CD4-positive, alpha-beta T cell treated with Interleukin-6 at 100 ng/mL for 8 hours (primary cell): ENCODE data around the gene PDE6D.
"Not testable (repeated sequence)": the region's sequence is repeated elsewhere in the genome, so short reads cannot be mapped to it uniquely, and the experiment has no call there.

ENCODE experiments used
- DNase-seq: peaks from one replicate; pipeline ENCODE4 v3.0.0-alpha.2; 2020; ENCODE audit warnings: mixed read lengths, low spot score

PDE6D gene

DNA sequence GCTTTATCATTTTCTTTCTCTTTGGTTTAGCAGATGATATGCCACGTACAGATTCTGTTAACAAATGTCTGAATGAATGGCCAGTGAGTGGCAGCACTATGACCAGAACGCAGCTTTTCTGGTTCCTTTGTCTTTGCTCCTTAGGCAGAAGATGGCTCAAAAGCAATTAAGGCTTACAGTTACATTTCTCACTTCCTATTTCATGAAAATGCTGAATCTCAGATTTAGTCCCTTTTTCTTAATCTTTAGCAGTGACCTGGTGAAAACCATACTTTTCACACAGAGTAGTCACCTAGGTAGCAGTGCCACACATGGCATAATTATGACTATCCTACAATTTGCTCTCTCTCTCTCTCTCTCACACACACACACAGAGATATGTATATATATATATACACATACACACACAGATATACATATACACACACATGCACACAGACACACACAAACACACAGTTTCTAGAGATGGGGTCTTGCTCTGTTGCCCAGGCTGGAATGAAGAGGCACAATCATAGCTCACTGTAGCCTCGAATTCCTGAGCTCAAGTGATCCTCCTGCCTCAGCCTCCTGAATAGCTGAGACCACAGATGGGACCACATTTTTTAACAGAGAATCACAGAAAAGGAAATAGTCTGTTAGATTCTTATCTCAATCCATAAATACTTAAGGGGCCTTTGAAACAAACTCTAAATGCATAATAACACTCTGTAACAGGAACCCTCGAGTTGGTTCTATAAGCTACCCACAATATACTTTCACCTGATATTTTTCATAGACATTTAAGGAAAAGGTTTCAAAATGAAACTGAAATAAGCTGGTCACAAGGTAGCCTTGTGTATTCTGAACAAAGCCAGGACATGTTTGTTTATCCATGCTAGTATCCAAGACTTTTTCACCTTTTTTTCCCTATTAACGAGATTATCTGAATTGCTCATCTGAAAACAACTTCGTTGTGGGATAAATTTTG lies 11.6 kb downstream of the PDE6D start:
- no peak for DNase-seq

DNA sequence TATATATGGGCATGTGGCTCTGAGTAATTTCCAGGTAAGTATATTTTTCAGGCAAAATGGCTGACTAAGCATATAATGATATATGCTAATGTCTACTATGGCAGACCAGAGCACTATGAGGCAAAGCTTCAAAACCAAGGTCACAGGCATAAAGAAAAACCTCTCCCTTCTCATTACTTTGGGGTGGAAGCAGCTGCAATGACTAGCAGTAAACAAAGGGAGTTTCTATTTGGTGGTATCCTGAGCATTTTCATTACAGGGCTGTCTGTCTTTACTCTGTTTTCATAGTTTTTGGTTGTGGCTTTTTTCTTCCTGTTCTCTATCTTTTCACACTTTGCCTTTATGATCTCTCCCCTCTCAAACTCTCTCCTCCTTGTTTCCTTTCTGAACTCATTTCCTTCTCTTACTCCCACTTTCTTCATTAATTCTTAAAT lies 15.6 kb downstream of the PDE6D start:
- no peak for DNase-seq

DNA sequence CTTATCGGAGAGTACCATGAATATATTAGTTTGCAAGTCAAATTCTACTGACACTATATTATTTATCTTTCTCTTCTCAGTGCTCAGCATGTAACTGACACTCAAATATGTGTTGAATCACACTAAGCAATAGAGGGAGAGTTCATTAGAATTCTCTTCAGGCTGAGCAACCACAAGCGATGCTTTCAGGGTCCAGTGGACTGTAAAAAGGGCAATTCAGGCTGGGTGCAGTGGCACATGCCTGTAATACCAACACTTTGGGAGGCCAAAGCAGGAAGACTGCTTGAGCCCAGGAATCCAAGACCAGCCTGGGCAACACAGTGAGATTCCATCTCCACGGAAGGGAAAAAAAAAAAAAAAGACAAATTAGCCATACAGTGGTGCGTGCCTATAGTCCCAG lies 16.3 kb downstream of the PDE6D start:
- no peak for DNase-seq

DNA sequence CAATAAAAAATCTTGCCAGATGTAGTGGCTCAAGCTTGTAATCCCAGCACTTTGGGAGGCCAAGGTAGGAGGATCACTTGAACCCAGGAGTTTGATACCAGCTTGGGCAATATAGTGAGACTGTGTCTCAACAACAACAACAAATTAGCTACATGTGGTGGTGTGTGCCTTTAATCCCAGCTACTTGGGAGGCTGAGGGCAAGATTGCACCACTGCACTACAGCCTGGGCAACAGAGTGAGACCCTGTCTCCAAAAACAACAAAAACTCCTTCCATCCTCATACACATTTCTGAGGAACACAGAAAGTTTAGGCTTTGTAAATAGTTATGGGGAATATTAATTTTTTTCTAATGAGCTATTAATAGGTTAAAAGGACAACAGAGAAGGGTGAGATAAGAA lies 17.0 kb downstream of the PDE6D start:
- DNase-seq: no peak

DNA sequence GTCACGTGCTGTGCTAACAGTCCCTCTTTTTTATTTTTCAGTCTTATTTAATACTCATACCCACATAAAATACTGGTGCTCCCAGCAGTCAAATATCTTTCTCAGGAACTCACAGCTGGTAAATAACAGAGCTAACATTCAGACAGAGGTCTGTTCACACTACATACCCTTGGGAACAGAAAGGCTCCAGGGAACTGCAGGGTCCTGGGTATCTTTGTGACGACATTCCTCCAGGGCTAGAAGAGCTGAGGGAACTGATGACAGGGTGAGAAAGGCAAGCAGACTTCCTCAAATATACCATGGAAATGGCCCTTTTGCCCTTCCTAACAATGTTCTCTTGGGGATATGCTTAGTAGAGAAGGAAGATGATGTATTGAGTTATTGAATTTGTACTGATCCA lies 19.3 kb downstream of the PDE6D start:
- DNase-seq: no peak

DNA sequence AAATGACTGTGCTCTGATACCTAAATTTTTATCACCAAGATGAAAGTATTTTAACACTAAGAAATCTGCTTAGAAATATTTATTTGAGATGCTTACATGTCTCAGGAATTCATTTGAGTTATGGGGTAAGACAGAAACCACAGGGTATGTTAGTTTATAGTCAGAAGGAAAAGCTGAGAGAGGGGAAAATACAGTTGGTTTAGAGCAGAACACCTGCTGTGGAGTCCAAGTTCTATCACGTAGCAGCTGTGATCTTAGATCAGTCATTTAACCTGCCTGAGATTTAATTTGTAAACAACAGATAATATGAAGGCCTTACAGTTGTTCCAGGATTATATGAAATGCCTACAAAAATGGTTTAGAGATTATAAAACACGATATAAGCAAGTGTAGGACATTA lies 29.0 kb downstream of the PDE6D start:
- no peak for DNase-seq

DNA sequence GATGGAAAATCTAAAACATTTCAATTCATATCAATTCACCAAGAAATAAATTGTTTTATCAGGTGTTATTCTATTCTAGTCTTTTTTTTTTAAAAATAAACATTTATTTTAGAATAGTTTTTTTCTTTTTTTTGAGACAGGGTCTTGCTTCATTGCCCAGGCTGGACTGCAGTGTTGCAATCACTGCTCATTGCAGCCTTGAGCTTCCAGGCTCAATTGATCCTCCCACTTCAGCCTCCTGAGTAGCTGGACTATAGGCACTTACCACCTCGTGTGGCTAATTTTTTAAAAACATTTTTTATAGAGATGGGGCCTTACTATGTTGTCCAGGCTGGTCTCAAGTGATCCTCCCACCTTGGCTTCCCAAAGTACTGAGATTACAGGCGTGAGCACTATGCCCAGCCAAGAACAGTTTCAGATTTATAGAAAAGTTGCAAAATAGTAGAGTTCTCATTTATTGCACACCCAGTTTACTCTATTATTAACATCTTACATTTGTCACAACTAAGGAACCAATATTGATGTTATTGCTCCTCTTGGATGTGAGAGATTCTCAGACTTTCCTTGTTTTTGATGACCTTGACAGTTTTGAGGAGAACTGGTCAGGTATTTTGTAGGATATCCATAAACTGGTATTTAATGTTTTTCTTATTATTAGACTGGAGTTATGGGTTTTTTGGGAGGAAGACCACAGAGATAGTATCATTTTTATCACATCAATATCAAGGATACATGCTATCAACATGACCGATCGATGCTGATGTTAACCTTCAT lies 29.9 kb downstream of the PDE6D start:
- no peak for DNase-seq

DNA sequence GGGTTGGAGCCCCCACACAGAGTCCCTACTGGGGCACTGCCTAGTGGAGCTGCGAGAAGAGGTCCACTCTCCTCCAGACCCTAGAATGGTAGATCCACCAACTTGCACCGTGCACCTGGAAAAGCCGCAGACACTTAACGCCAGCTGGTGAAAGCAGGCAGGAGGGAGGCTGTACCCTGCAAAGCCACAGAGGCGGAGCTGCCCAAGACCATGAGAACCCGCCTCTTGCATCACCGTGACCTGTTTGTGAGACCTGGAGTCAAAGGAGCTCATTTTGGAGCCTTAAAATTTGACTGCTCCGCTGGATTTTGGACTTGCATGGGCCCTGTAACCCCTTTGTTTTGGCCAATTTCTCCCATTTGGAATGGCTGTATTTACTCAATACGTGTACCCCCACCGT lies 32.1 kb downstream of the PDE6D start:
- not testable (repeated sequence) for DNase-seq

DNA sequence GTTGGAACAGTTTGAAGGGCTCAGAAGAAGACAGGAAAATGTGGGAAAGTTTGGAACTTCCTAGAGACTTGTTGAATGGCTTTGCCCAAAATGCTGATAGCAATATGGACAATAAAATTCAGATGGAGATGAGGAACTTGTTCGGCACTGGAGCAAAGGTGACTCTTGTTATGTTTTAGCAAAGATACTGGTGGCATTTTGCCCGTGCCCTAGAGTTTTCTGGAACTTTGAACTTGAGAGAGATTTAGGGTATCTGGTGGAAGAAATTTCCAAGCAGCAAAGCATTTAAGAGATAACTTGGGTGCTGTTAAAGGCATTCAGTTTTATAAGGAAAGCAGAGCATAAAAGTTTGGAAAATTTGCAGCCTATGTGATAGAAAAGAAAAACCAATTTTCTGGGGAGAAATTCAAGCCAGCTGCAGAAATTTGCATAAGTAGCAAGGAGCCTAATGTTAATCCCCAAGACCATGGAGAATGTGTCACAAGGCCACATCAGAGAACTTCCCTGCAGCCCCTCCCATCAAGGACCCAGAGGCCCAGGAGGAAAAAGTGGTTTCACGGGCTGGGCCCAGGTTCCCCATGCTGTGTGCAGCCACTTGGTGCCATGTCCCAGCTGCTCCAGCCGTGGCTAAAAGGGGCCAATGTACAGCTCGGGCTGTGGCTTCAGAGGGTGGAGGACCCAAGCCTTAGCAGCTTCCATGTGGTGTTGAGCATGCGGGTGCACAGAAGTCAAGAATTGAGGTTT lies 32.8 kb downstream of the PDE6D start:
- not testable (repeated sequence) for DNase-seq

DNA sequence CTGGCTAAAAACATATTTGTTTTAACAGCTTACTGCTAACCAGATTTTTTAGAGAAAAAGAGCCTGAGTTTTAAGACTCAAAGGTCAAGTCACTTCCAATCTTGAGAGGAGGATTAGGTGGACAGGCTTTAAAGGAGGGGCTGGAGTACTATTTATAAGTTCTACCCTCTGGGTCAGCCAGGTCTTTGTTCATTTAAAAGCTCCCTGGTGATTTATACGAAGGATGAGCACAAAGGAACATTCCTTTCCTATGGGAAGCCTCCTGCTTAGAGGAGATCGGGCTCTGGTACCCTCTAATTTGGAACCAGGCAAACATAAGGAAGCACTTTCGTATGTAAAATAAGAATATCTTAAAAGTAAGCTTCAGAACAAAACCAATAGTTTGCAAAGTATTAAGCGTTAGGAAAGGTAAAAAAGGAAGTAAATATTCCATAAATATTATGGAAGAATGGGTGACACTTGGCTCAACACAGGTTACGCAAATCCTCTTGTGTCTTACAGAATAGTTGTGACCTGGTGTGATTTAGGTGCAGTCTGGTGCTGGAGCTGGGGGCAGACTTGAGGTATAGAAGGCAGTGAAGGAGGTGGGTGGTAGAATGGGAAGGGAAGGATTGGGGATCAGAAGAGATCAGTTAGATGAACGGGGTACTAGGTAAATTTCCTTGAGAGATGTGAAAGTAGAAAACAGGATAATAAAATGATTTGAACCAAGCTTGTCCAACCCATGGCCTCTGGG lies 35.6 kb downstream of the PDE6D start:
- DNase-seq: no peak

DNA sequence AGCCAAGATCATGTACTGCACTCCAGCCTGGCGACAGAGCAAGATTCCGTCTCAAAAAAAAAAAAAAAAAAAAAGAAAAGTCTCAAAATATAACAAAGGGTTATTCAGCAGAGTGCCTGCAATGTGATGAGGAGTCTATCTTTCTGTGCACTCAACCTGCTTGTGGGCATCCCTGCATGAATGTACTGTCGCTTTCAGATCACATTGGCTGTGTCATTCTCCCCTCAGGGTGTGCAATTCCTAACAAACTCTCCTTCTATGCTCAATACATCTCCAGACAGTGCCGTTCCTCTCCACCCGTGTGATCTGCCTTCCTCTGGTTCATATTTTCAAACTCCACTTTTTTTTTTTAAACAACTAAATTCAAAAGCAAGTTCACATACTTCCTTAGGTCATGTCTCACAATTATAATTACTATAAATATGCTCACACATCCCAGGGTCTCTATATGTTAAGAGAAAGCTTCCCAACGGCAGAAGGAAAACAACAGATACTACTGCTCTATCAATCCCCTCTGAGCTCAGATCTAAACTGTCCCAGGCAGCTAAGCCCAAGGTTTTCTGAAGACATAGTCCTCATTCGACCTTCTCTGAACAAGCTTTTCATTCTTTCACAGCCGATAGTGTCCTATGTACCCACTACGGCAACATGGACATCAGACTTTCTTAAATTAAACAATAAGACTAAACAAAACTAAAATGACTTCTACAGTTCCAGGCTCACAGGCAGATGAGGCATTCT lies 37.5 kb downstream of the PDE6D start:
- DNase-seq: no peak

DNA sequence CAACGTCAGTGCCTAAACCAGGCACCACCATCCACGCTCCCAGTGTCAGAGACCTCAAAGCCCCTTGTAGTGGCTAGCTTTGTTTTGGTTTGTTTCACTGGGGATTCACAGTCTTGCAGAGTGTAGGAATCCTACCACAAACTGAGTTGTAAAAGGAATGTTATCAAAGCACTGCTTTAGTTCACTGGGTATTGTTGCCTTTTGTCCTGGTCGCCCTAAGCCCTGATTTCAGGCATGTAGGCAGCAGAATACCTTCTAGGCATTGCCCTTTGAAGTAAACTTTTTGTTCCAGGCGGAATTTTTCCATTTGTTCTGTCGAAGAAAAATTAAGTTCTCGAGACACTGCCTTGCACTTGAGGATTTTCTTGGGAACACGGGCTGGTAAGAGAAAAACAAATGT lies 43.3 kb downstream of the PDE6D start:
- no peak for DNase-seq

DNA sequence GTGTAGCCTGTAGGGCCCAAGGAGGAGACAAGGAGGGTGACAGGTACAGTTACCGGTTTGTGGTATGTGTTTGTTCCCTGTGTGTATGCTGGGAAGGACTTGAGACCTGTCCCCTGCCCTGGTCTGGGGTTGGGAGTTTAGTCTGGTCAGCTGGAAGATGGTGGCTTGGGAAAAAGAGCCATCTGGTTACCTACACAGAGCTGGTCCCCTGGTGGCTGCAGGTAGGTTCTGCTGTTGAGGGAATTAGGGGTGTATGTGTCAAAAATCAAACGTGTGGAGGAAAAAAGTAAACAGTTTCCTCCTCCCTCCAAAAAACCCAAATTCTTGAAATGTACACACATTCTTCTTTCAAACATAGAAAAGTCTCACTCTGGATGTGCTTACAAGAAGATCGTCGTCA lies 48.5 kb downstream of the PDE6D start:
- no peak for DNase-seq

DNA sequence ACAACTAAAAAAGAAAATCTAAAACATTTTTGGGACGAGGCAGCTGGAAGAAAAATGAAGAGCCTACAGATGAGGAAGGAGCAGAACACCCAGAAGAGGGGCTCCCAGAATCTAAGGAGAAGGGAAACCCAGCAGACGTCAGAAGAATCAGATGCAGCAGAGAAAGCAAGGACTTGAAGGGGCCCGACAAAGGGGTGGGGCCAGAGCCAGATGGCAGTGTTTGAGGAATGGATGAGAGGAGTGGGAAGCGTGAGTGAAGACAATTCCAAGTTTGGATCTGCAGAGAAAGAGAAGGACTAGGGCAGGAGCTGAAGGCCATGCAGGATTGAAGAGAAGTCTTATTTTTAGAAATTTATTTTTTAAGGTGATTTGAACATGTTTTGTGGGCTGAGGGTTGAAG lies 53.5 kb downstream of the PDE6D start:
- DNase-seq: no peak

DNA sequence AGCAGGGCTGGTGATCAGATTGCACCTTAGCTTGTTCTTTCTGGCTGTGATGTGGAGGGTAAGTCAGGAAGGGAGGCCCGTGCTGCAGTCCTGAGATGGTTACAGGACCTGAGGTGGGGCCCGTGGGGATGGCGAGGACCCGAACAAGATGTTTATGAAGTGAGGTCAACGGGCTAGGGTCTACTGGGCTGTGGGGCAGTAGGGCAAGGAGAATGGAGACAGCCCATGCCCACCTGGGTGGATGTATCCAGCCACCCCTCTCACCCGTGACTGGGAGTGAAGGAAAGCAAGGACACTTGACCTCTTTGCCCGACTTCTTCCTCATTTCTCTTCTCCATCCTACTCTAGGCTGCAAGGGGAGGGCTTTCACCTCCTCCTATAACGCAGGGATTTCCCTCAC lies 54.8 kb downstream of the PDE6D start:
- DNase-seq: no peak

DNA sequence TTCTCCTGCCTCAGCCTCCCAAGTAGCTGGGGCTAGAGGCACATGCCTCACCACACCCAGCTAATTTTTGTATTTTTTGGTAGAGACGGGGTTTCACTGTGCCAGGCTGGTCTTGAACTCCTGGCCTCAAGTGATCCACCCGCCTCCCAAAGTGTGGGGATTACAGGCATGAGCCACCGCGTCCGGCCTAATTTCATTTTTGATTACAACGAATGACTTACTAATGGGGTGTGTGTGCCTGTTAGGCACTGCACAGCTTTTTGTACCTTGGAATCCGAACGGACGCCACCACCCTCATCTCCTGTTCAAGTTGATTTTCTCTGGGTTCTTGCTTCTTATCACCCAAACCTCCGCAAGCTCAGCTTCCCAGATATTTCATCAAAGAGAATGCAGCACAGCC lies 55.6 kb downstream of the PDE6D start:
- DNase-seq: no peak

DNA sequence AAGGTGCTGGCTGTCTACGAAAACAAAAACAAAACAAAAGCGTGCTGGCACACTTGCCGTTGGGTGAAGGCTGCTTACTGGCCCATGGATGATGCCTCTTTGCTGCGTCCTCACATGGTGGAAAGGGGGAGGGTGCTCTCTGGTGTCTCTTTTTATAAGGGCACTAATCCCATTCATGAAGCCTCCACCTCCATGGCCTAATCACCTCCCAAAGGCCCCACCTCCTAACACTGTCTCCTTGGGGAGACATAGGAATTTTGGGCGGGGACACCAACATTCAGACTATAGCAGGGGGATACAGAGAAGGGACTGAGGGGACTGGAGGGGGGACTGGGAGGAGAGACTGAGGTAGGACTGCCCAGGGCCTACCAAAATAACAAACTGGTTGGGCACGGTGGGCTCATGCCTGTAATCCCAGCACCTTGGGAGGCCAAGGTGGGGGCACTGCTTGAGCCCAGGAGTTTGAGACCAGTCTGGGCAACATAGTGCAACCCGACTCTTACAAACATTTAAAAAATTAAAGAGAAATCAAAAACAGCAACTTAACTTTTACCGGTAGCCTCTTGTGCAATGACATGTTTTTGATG lies 58.3 kb downstream of the PDE6D start:
- DNase-seq: no peak

DNA sequence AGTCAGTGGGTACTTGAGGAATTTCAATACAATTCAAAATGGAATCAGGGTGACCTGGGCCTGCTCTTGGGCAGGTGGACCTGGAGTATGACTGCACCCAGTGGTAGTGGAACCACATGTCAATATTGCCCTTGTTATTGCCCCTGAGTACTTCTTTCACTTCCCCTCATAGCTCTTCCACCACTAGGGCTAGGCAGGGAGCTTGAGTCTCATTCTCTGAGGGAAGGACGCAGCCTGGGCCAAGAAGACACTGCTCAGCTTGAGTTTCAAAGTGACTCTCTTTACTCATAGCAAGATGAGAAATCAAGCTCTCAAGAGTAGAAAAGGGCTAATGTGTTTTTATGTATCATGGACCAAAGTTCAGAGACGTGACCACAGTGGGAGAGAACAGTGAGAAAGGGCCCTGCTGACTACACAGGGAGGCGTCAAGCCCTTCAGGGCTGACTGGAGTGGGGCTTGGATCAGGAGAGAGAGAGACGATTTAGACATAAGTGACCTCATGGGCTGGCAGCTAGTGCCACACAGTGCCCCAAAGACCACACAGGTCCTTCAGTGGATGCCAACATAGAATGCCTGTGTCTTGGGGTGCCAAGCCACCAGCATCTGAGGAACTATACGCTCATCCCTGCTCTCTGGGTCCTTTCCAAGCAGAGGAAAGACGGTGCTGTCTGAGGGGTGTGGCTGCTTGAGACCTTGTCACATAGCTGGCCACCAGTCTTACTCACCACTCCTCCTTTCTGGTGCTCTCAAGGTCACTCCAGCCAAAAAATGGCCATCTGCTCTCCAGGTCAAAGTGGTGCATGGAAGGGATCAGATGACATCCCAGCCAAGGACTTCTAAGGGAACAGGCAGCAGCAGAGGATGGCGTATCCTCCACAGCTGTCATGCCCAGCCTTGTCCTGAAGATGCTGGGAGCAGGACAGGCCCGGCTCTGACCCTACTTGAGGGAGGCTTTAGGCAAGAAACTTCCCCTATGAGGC lies 59.8 kb downstream of the PDE6D start:
- DNase-seq: no peak

DNA sequence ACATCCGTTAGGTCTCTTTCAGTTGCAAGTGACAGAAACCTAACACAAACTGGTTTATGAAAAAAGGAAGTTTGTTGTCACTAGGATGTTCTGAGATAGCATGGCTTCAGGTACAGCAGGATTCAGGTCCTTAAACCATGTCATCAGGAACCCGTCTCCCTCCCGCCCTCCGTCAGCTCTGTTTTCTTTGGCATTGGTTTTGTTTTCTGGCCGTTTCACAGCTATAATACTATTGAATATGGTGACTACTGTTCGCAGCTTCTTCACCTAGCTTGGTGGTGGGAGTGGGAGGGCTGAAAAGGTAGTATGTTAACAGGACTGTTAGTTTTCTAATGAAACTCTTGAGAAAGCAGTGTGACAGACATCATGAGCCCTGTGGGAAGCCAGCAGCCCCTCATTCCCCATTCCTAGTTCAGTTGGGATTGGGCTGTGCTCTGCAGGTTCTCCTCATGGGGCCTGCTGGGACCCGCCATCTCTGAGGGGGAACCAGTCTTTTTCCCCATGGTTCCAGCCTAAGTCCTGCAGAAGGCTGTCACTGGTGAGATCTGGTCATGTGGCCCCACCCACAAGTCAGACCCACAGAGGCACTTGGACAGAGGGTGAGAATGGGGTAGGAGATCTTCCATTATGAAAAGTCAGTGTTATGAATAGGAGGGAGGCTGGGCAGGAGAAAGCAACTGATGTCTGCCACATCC lies 60.6 kb downstream of the PDE6D start:
- no peak for DNase-seq
